ENCODE measurements around the gene NCAPG2. TPM values are rescaled to one million over a fixed set of nuclear protein-coding genes. Genes with fewer than 3 reads are reported as not detected.

Gene NCAPG2
- total RNA-seq, 1 experiment from 2014 or later = 27.4 TPM

DNA sequence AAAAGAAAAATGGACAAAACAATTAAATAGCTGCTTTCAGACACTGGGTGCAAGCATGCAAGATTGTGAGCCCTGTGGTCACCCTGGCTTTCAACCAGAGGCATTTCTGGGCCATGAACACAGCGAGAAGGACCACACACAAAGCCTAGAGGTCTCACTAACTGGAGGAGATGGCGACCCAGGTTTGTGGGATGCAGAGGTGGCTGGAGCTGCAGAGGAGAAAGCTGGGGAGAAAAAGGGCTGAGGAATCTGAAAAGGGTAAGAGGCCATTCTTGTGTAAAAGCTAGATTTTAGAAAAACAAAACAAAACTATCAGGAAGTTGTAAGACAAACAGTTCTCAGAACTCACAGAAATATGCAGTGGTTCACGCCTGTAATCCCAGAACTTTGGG is 86.9 kb downstream of the NCAPG2 start:
- POLR2A ChIA-PET = no interaction called here
- H3K9me3 Mint-ChIP-seq (ENCODE audit: unreplicated experiment) = no peaks in the 10 kb centered on the region
- no peak overlapping the region for H3K4me3 Mint-ChIP-seq (ENCODE audit: unreplicated experiment)
- no peaks in the 10 kb centered on the region for H3K36me3 Mint-ChIP-seq (ENCODE audit: insufficient read depth, unreplicated experiment)
- H3K27me3 Mint-ChIP-seq (ENCODE audit: insufficient read depth, unreplicated experiment) = no peaks in the 10 kb centered on the region
- DNase-seq (ENCODE audit: unreplicated experiment) = no peak
- CTCF ChIA-PET = no interaction called here
- BruUV-seq (replicated peaks) = no TSS peak
- no peaks in the 10 kb centered on the region for H3K4me1 Mint-ChIP-seq (ENCODE audit: insufficient read depth, unreplicated experiment)
- no peak for TF ChIP-seq CTCF (IDR thresholded peaks at IDR 0.05; ENCODE audit: unreplicated experiment)
- H3K27ac Mint-ChIP-seq (ENCODE audit: low read depth, unreplicated experiment) = no peak overlapping the region
- intact Hi-C loops (cut with micrococcal nuclease) = no loop called here

DNA sequence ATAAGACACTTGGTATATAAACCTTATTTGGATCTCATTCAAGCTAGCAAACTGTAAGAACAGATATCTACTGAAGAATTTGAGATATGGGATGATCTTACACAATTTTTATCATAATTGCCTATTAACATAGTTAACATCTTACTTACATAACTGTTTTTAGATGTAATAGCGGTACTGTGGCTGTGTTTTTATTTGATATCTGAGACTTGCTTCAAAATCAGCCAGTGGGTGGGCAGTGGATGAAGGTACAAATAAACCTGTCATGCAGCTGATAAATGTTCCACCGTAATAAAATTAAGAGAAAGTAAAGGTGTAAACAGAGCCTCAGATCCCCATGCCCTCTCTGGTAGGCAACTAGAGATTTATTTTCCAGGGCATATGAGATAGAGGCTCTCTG is 88.6 kb downstream of the NCAPG2 start:
- no peak for DNase-seq (ENCODE audit: unreplicated experiment)
- Mint-ChIP-seq H3K27ac (ENCODE audit: low read depth, unreplicated experiment) (no peak overlapping the region), H3K36me3 (ENCODE audit: insufficient read depth, unreplicated experiment) (no peaks in the 10 kb centered on the region), H3K9me3 (ENCODE audit: unreplicated experiment) (no peaks in the 10 kb centered on the region), H3K4me3 (ENCODE audit: unreplicated experiment) (no peak overlapping the region), H3K4me1 (ENCODE audit: insufficient read depth, unreplicated experiment) (no peaks in the 10 kb centered on the region), H3K27me3 (ENCODE audit: insufficient read depth, unreplicated experiment) (no peaks in the 10 kb centered on the region)
- no TSS peak for BruUV-seq (replicated peaks)
- no peak for TF ChIP-seq CTCF (IDR thresholded peaks at IDR 0.05; ENCODE audit: unreplicated experiment)
- intact Hi-C loops (cut with micrococcal nuclease) = no loop called here
- POLR2A ChIA-PET = no interaction called here
- CTCF ChIA-PET = no interaction called here

- no peaks in the 10 kb centered on the region for H3K27me3 Mint-ChIP-seq (ENCODE audit: insufficient read depth, unreplicated experiment)
- H3K27ac Mint-ChIP-seq (ENCODE audit: low read depth, unreplicated experiment) = no peak overlapping the region
- intact Hi-C loops (cut with micrococcal nuclease) = no loop called here
These were observed 89.9 kb downstream of the NCAPG2 start for GRCh38 chr7:158614700-158615099.

GRCh38 chr7:158613481-158613880 is 91.1 kb downstream of the NCAPG2 start:
- Mint-ChIP-seq H3K9me3 (ENCODE audit: unreplicated experiment) (no peaks in the 10 kb centered on the region), H3K27me3 (ENCODE audit: insufficient read depth, unreplicated experiment) (no peaks in the 10 kb centered on the region), H3K4me1 (ENCODE audit: insufficient read depth, unreplicated experiment) (no peaks in the 10 kb centered on the region), H3K36me3 (ENCODE audit: insufficient read depth, unreplicated experiment) (peaks cover 4% of the 10 kb centered on the region), H3K27ac (ENCODE audit: low read depth, unreplicated experiment) (no peak overlapping the region), H3K4me3 (ENCODE audit: unreplicated experiment) (no peak overlapping the region)
- no TSS peak for BruUV-seq (replicated peaks)
- ChIA-PET POLR2A (no interaction called here), CTCF (interaction anchor here (0.7 to 1.3 kb wide), 2 partner anchors 12 to 1843 kb away, joined by 3 read pairs; no protein-coding TSS in a partner anchor)
- intact Hi-C loops (cut with micrococcal nuclease) = no loop called here
- DNase-seq (ENCODE audit: unreplicated experiment) = no peak
- no peak for TF ChIP-seq CTCF (IDR thresholded peaks at IDR 0.05; ENCODE audit: unreplicated experiment)

More at GRCh38 chr7:158614700-158615099, 89.9 kb downstream of the NCAPG2 start:
- no peaks in the 10 kb centered on the region for H3K9me3 Mint-ChIP-seq (ENCODE audit: unreplicated experiment)
- ChIA-PET CTCF (interaction anchor here (0.7 to 1.0 kb wide), 2 partner anchors 12 to 32 kb away, joined by 5 to 7 read pairs; no protein-coding TSS in a partner anchor), POLR2A (interaction anchor here (0.7 kb wide), 1 partner anchor 9 kb away, joined by 4 read pairs; no protein-coding TSS in a partner anchor)
- H3K4me3 Mint-ChIP-seq (ENCODE audit: unreplicated experiment) = no peak overlapping the region
- TF ChIP-seq CTCF (IDR thresholded peaks at IDR 0.05; ENCODE audit: unreplicated experiment) = no peak
- H3K36me3 Mint-ChIP-seq (ENCODE audit: insufficient read depth, unreplicated experiment) = no peaks in the 10 kb centered on the region
- H3K4me1 Mint-ChIP-seq (ENCODE audit: insufficient read depth, unreplicated experiment) = no peaks in the 10 kb centered on the region
- no peak for DNase-seq (ENCODE audit: unreplicated experiment)
- BruUV-seq (replicated peaks) = no TSS peak

Data from MCF 10A (cell line).